ENCODE measurements around the gene SLC35G3. TPM values are rescaled to one million over a fixed set of nuclear protein-coding genes. Genes with fewer than 3 reads are reported as not detected.
"Not testable (repeated sequence)": the region's sequence is repeated elsewhere in the genome, so short reads cannot be mapped to it uniquely, and the experiment has no call there.

The SLC35G3 gene
- total RNA-seq, 1 donor, result not detected

DNA sequence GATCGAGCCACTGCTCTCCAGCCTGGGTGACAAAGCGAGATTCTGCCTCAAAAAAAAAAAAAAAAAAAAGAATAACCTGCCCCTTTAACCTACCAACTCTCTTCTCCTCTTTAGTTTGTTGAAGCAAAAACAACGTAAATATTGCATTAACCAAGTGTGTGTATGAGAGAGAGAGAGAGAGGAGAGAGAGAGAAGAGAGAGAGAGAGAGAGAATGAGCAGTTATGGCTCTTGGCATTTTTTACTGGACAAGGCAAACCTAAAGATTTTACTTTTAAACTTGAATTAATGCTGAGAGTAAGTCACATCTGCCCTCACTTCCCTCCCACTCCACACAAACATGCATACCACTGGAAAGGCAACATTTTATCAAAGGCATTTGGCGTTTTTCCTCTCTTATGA lies 45.6 kb upstream of the SLC35G3 start:
- TF ChIP-seq, protein P1, sequence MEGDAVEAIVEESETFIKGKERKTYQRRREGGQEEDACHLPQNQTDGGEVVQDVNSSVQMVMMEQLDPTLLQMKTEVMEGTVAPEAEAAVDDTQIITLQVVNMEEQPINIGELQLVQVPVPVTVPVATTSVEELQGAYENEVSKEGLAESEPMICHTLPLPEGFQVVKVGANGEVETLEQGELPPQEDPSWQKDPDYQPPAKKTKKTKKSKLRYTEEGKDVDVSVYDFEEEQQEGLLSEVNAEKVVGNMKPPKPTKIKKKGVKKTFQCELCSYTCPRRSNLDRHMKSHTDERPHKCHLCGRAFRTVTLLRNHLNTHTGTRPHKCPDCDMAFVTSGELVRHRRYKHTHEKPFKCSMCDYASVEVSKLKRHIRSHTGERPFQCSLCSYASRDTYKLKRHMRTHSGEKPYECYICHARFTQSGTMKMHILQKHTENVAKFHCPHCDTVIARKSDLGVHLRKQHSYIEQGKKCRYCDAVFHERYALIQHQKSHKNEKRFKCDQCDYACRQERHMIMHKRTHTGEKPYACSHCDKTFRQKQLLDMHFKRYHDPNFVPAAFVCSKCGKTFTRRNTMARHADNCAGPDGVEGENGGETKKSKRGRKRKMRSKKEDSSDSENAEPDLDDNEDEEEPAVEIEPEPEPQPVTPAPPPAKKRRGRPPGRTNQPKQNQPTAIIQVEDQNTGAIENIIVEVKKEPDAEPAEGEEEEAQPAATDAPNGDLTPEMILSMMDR (IDR thresholded peaks at IDR 0.05; ENCODE audit: insufficient read depth, low read length), result no peak
- H3K4me3 ChIP-seq (ENCODE audit: low read depth, low read length), result no peak overlapping the region
- peak; percentile 21 for DNase-seq (ENCODE audit: low read depth)

DNA sequence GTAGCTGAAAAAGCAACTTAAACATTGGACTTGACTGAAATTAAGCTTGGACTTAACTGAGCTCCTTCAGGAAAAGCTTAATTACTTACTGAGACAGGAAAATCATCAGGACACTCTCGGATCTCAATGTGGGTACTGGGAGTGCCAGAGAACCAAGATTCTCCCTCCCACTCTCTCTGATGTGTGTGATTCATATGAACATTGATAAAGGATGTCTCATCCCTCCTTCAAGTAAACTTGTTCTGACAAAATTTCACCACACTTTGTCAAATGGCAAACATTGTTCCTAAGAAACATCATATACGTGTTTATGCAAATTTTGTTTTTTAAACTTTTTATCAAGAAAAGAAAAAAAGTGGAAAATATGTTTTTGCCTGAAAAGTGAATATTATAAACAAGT lies 44.6 kb upstream of the SLC35G3 start:
- DNase-seq (ENCODE audit: low read depth), result peak; percentile 24
- TF ChIP-seq, protein P1 (IDR thresholded peaks at IDR 0.05; ENCODE audit: insufficient read depth, low read length), result no peak
- no peak overlapping the region for H3K4me3 ChIP-seq (ENCODE audit: low read depth, low read length)

DNA sequence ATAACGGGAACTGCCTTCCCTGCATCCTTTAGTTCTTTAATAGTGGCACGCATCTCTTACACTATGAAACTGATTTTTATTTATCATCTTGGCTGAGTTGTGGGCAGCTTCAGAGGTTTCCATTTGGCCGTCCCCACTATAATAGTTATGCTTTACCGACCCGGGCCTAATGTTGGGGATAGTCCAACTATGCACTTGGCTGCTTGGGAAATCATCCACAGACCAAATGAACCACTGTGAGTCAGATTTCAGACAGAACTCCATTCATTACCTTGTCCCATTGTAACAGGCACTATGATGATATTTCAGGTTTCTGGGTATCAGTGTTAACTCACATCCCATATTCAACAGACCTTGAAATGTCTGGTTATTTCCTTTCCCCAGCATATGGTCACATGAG lies 42.6 kb upstream of the SLC35G3 start:
- no peak overlapping the region for H3K4me3 ChIP-seq (ENCODE audit: low read depth, low read length)
- no peak for DNase-seq (ENCODE audit: low read depth)
- TF ChIP-seq, protein P1 (IDR thresholded peaks at IDR 0.05; ENCODE audit: insufficient read depth, low read length), result no peak

DNA sequence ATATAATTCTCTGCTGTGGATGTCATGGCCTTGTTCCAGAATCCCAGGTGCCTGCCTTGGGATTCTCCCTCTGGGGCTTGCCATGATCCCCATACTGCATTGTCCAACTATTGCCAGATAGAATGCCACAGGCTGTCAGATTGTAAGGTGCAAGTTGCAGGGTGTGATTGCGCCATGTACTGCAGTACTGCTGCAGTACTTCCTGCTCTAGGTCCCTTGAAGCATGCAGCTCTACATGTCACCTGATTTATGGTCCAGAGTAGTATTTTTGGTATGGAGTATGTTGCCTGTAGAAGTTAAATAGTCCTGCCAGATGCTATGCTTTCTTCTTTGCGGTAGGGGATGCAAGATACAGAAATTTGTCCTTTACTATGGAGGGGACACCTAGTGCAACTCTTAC lies 41.7 kb upstream of the SLC35G3 start:
- DNase-seq (ENCODE audit: low read depth), result no peak
- TF ChIP-seq, protein P1 (IDR thresholded peaks at IDR 0.05; ENCODE audit: insufficient read depth, low read length), result no peak

DNA sequence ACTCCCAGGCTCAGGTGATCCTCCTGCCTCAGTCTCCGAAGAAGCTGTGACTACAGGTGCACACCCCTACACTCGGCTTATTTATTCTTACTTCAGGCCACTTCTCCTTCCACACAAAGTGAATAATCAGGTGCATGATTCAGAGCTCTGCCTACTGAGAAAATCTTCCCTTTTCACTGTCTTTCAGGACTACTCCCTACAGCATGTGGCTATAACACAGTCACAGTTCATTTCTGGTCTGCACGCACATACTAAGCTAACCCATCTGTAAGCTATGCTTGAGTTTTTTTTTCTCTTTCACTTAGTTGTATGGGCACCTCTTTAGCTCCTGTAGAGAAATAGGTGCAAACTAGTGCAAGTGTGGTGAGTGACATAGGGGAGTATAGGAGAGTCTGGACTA lies 41.1 kb upstream of the SLC35G3 start:
- TF ChIP-seq, protein P1 (IDR thresholded peaks at IDR 0.05; ENCODE audit: insufficient read depth, low read length), result no peak
- DNase-seq (ENCODE audit: low read depth), result no peak
- no peak overlapping the region for H3K4me3 ChIP-seq (ENCODE audit: low read depth, low read length)

More for the DNA sequence above, 41.7 kb upstream of the SLC35G3 start:
- H3K4me3 ChIP-seq (ENCODE audit: low read depth, low read length), result no peak overlapping the region

DNA sequence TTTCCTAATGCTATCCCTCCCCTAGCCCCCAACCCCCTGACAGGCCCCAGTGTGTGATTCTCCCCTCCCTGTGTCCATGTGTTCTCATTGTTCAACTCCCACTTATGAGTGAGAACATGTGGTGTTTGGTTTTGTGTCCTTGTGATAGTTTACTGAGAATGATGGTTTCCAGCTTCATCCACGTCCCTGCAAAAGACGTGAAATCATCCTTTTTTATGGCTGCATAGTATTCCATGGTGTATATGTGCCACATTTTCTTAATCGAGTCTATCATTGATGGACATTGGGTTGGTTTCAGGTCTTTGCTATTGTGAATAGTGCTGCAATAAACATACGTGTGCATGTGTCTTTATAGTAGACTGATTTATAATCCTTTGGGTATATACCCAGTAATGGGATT lies 40.1 kb upstream of the SLC35G3 start:
- H3K4me3 ChIP-seq (ENCODE audit: low read depth, low read length); DNase-seq (ENCODE audit: low read depth): not testable (repeated sequence)

DNA sequence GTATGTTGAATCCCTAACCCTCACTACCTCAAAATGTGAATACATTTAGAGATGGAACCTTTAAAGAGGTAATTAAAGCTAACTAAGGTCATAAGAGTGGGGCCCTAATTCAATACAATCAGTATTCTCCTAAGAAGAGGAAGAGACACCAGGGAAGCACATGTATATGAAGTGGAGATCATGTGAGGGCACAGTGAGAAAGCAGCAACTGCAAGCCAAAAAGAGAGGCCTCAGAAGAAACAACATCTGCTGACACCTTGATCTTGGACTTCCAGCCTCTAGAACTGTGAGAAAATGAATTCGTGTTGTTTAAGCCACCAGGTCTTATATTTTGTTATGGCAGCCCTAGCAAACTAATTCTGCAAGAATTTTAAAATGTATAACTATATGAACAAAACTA lies 35.4 kb upstream of the SLC35G3 start:
- TF ChIP-seq, protein P1 (IDR thresholded peaks at IDR 0.05; ENCODE audit: insufficient read depth, low read length), result no peak
- no peak overlapping the region for H3K4me3 ChIP-seq (ENCODE audit: low read depth, low read length)
- no peak for DNase-seq (ENCODE audit: low read depth)
